Heart left ventricle (tissue), 13 donors: Measurements from ENCODE around the gene VDAC2.

ENCODE experiments used
- CTCF ChIP-seq, 12 donors: fragments of 200-600 bp; sonication (generic) in 4 of 12; IDR thresholded peaks; one replicate each; pipeline versions ENCODE4 v1.5.0 to v1.8.0; 2018 to 2022; ENCODE audit warnings: antibody characterized with exemption in 12 of 12, mild to moderate bottlenecking in 5 of 12
- POLR2A ChIP-seq, 2 donors: fragments of 450-650 bp; IDR thresholded peaks; one replicate each; pipeline ENCODE4 v1.6.1; 2017; ENCODE audit warnings: antibody characterized with exemption in 2 of 2, mild to moderate bottlenecking in 2 of 2, moderate library complexity in 2 of 2
- donor health status: ischemic (EF 13 %, LVEDD 7.1; RV severe dilation, severe dysfunction).
- donor health status: DM: no; HTN: yes; CAD: no.
- donor health status: DM: no; HTN: no; CAD: no.
- donor health status: ischemic (EF 25% LVEDD 6.9; RV normal size, moderate dysfunction).
- donor health status: ischemic (EF 25% LVEDD 5.7; RV mildly dilated, moderate dysfunction).
- donor health status: ischemic (EF 35%, LVEDD 5.7; RV mildly dilated, moderate dysfunction).
- donor health status: nonischemic (EF 11% LVEDD 7.7; RV severe dilation, severe dysfunction).
- donor health status: DM: yes; HTN: yes; CAD: no.
- donor health status: PGD.
- donor health status: ischemic (EF 29% LVEDD 5.4; RV normal size, mild dysfunction).
- donor health status: nonischemic (EF 23%, LVEDD 6.1; RV moderate dilation, normal function).

- TF ChIP-seq CTCF (IDR thresholded peaks at IDR 0.05) (no peak), POLR2A (IDR thresholded peaks at IDR 0.05) (no peak)
Observed at GRCh38 chr10:75240329-75241076, 29.9 kb downstream of the VDAC2 start.
